Measurements from ENCODE around the gene SEC31A.

SEC31A gene, protein sequence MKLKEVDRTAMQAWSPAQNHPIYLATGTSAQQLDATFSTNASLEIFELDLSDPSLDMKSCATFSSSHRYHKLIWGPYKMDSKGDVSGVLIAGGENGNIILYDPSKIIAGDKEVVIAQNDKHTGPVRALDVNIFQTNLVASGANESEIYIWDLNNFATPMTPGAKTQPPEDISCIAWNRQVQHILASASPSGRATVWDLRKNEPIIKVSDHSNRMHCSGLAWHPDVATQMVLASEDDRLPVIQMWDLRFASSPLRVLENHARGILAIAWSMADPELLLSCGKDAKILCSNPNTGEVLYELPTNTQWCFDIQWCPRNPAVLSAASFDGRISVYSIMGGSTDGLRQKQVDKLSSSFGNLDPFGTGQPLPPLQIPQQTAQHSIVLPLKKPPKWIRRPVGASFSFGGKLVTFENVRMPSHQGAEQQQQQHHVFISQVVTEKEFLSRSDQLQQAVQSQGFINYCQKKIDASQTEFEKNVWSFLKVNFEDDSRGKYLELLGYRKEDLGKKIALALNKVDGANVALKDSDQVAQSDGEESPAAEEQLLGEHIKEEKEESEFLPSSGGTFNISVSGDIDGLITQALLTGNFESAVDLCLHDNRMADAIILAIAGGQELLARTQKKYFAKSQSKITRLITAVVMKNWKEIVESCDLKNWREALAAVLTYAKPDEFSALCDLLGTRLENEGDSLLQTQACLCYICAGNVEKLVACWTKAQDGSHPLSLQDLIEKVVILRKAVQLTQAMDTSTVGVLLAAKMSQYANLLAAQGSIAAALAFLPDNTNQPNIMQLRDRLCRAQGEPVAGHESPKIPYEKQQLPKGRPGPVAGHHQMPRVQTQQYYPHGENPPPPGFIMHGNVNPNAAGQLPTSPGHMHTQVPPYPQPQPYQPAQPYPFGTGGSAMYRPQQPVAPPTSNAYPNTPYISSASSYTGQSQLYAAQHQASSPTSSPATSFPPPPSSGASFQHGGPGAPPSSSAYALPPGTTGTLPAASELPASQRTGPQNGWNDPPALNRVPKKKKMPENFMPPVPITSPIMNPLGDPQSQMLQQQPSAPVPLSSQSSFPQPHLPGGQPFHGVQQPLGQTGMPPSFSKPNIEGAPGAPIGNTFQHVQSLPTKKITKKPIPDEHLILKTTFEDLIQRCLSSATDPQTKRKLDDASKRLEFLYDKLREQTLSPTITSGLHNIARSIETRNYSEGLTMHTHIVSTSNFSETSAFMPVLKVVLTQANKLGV

DNA sequence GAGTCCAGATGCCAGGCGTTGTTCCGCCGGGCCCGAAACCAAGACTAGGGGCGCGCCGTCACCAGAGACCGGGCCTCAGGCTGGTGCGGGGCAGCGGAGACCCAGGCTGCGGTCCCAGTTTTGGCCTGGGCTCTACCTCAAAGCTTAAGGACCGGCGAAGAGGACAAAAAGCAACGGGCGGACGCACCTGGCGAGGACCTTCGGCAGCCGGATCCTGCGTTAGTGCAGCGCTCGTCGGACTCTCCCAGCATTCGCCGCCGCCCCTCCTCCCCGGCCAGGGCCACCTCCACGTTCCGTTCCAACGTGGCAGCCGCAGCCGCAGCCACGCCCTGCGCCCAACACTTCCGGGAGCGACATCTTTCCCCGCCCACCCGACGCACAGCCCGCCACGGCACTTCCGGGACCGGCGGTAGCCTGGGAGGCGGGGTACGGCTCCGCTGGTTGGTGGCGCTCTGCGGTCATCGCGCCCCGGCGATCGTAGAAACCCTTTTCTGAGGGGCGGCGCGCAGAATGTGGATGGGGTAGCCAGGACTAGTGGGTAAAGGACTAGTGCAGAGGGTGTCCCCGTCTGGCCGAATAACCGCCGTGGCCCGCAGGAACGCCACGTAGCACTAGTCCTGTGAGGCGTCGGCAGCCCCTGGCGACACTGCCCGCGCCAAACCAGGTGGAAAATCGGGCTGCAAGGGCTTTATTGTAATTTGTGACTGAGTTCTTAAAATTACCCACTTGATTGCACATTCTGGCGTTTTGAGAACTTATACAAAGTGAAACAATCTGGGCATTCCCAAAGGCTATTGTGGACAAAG, at the start of gene SEC31A:
Gene SEC31A (minus strand): TSS at position 253 of the 806 bp plus-strand sequence. CDS start 9,217 bp downstream, outside the sequence.
- peak within 1 kb of the TSS; percentile 99 for H3K4me3 ChIP-seq (ENCODE audit: low read depth, low read length)
- TF ChIP-seq, protein P1, sequence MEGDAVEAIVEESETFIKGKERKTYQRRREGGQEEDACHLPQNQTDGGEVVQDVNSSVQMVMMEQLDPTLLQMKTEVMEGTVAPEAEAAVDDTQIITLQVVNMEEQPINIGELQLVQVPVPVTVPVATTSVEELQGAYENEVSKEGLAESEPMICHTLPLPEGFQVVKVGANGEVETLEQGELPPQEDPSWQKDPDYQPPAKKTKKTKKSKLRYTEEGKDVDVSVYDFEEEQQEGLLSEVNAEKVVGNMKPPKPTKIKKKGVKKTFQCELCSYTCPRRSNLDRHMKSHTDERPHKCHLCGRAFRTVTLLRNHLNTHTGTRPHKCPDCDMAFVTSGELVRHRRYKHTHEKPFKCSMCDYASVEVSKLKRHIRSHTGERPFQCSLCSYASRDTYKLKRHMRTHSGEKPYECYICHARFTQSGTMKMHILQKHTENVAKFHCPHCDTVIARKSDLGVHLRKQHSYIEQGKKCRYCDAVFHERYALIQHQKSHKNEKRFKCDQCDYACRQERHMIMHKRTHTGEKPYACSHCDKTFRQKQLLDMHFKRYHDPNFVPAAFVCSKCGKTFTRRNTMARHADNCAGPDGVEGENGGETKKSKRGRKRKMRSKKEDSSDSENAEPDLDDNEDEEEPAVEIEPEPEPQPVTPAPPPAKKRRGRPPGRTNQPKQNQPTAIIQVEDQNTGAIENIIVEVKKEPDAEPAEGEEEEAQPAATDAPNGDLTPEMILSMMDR (IDR thresholded peaks at IDR 0.05; ENCODE audit: low read depth, low read length), result no peak

DNA sequence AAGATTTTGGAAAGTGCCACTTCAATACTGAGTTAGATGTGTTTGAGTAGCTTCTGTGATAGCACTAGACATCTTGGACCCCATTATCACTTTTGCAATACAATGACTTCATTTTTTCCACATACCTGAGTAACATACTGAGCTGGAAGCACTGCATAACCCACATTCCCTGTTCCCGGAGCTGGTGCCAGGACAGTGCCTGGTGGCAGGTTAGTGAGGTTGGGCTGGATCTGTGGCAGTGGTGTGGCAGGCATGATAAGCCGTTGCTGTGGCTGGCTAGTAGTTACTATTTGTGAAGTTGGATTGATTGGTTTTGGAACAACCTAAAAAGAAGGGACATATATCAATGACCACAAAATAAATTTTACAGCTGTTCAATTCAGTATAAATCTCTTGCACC, 48.5 kb upstream of the SEC31A start:
- TF ChIP-seq, protein P1 (IDR thresholded peaks at IDR 0.05; ENCODE audit: low read depth, low read length), result no peak
- no peak overlapping the region for H3K4me3 ChIP-seq (ENCODE audit: low read depth, low read length)

DNA sequence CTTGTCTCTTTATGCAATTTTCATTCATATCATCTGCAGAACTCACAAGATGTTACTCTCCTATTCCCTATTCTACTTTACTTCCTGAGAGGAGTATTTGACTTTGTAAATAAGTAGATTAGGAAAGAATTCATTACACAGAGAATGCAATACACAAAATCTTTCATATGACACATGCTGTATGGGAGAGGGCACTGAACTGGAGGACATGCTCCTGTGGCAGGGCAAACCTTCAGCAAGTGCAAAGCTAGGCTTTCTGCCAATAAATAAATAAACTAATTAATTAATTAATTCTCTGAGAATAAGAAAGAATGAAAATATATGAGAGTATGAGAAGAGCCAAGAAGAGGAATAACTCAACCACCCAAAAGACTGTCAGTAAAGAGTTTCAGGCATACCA, 43.5 kb upstream of the SEC31A start:
- TF ChIP-seq, protein P1 (IDR thresholded peaks at IDR 0.05; ENCODE audit: low read depth, low read length), result no peak
- H3K4me3 ChIP-seq (ENCODE audit: low read depth, low read length), result no peak overlapping the region

DNA sequence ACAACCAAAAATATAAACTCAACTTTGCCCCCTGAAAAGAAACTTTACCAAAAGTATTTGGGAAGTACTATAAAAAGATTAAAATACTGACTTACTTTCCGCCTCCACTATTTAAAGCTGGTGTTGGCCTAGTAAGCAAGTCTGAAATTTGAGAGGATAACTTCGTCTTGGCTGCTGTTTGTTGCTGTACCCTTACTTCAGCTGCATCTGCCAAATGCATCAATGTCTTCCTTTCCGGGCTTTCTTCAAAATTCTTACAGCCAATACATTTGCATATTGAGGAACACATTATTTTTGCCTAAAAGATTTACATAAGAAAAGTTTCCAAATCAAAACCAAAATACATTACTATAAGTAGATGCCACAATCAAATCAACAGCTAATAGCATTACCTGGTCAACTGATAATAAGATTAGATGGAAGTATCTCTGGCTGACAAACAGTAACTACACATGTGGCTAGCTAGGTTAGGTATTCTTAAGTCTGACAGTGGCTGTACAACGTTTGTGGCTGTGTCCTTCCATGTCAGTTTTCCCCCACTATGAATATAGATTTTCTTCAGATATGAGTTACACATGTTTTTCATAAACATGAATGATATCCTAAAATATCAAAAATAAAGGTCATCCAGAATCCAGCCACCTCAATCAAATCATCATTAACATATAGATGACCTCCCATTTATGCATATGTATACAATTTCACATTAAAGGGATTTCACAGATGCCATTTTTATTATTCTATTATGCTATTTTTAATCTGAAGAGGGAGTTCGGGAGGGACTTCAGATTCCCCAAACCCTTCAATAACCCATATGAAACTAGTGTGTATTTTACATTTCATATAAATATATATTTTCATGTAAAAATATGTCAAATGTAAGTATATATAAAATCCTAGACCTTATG, 40.1 kb upstream of the SEC31A start:
- TF ChIP-seq, protein P1 (IDR thresholded peaks at IDR 0.05; ENCODE audit: low read depth, low read length), result no peak
- H3K4me3 ChIP-seq (ENCODE audit: low read depth, low read length), result no peak overlapping the region

DNA sequence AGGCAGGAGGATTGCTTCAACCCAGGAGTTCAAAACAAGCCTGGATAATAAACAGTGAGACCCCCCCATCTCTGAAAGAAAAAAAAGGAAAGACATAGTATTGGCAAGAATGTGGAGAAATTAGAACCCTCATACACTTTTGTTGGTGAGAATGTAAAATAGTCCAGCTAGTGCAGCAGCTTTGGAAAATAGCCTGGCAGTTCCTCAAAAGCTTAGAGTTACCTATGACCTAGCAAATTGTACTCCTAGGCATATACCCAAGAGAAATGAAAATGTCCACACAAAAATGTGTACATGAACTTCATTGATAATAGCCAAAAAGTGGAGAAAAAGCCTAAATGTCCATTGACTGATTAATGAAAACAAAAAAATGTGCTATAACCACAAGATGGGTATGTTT, 30.8 kb upstream of the SEC31A start:
- H3K4me3 ChIP-seq (ENCODE audit: low read depth, low read length), result no peak overlapping the region
- TF ChIP-seq, protein P1 (IDR thresholded peaks at IDR 0.05; ENCODE audit: low read depth, low read length), result no peak

DNA sequence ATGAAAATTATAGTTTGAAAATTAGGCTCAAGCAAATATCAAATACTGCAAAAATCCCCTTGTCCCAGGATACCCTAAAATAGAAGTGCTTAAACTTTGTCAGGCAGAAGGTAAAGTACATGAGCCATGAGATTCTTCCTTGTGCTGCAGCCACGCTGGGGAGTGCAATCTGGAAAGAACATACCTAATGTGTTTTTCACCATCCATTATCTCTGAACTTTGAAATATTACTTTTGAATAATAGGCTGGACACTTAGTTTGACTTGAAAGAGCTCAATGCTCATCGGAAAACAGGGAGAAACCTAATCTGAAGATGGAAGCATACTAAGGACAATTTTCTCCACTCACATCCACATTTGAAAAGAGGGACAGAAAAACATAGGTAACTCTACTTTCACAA, 28.4 kb upstream of the SEC31A start:
- TF ChIP-seq, protein P1 (IDR thresholded peaks at IDR 0.05; ENCODE audit: low read depth, low read length), result no peak
- no peak overlapping the region for H3K4me3 ChIP-seq (ENCODE audit: low read depth, low read length)
